Thoracic aorta (tissue), 2 donors: ENCODE measurements around the gene NPAS3. TPM values are rescaled to one million over a fixed set of nuclear protein-coding genes. Genes with fewer than 3 reads are reported as not detected.

ENCODE experiments used
- ATAC-seq: fragments of 150-250 bp; one replicate; pipeline ENCODE4 v1.8.0; 2017; ENCODE audit warnings: low read depth; ENCODE audit not compliant: insufficient number of reproducible peaks, low FRiP score
- DNase-seq: peaks from one replicate; pipeline ENCODE4 v3.0.0-alpha.2; 2020; ENCODE audit warnings: low spot score
- H3K27ac ChIP-seq, 2 donors: fragments of 200-600 bp; sonication (generic); 1 replicate in 1 of 2; 2 replicates in 1 of 2; pipeline ENCODE4 v1.5.1; 2016; ENCODE audit warnings: mild to moderate bottlenecking in 2 of 2, moderate library complexity in 2 of 2
- H3K27me3 ChIP-seq: fragments of 200-600 bp; sonication (generic); replicated peaks from 2 replicates; pipeline ENCODE4 v1.6.0; 2016; ENCODE audit warnings: mild to moderate bottlenecking; ENCODE audit not compliant: insufficient read depth
- H3K36me3 ChIP-seq: fragments of 200-600 bp; sonication (generic); one replicate; pipeline ENCODE4 v1.5.1; 2016
- H3K4me1 ChIP-seq, 2 donors: fragments of 200-600 bp; sonication (generic); 1 replicate in 1 of 2; 2 replicates in 1 of 2; pipeline versions ENCODE4 v1.5.1 to v1.6.0; 2016; ENCODE audit warnings: low read depth in 2 of 2, mild to moderate bottlenecking in 1 of 2; ENCODE audit not compliant: control insufficient read depth in 1 of 2
- H3K4me3 ChIP-seq: fragments of 200-600 bp; sonication (generic); 2 replicates; pipeline ENCODE4 v1.5.1; 2016; ENCODE audit warnings: mild to moderate bottlenecking
- H3K9me3 ChIP-seq: fragments of 200-600 bp; sonication (generic); 2 replicates; pipeline ENCODE4 v1.5.1; 2016
- CTCF ChIP-seq: fragments of 200-600 bp; sonication (generic); IDR thresholded peaks from one replicate; pipeline ENCODE4 v1.5.1; 2019; ENCODE audit warnings: antibody characterized with exemption
- total RNA-seq, 2 donors: library from RNA; depleted of rRNA; stranded (reverse); fragments of >200 nt; gene quantifications; one replicate each; pipeline versions ENCODE4 v1.1.0 to v1.2.3, GENCODE V29; 2016

The NPAS3 gene
- total RNA-seq, 2 donors from 2014 or later: 1.1 TPM; not detected in 1

DNA sequence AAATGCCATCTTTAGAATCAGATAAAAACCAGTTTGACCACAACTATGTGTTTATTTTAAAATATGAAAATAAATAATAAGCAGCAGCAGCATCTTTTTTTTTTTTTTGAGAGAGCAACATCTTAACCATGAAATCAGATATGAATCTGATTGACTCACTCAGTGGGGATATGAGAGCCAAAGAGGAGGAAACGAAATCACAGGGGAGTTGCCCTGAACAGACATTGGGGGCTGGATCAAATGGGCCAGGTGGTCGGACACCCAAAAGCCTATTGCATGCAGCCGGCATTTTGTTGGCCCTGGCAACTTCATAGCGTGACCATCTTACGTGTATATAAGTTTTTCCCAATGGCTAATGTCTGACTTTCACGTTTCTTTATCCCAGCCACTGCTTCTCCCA is 321.1 kb downstream of the NPAS3 start:
- TF ChIP-seq CTCF: no peak
- DNase-seq (no peak), ATAC-seq (no peak)

GRCh38 chr14:33271216-33271615 is 332.5 kb downstream of the NPAS3 start:
- H3K4me3 ChIP-seq: no peak overlapping the region
- no peak for TF ChIP-seq CTCF
- no peak for DNase-seq
- ATAC-seq: no peak
- H3K36me3 ChIP-seq: no peaks in the 10 kb centered on the region
- H3K27me3 ChIP-seq: no peaks in the 10 kb centered on the region
- no peak overlapping the region for H3K27ac ChIP-seq
- no peaks in the 10 kb centered on the region for H3K4me1 ChIP-seq
- H3K9me3 ChIP-seq: no peaks in the 10 kb centered on the region

More for the DNA sequence above, 321.1 kb downstream of the NPAS3 start:
- Histone ChIP-seq H3K36me3 (no peaks in the 10 kb centered on the region), H3K27me3 (no peaks in the 10 kb centered on the region), H3K9me3 (no peaks in the 10 kb centered on the region), H3K4me3 (no peak overlapping the region), H3K27ac (no peak overlapping the region), H3K4me1 (no peaks in the 10 kb centered on the region)

- Histone ChIP-seq H3K27ac (no peak overlapping the region), H3K36me3 (no peaks in the 10 kb centered on the region), H3K27me3 (no peaks in the 10 kb centered on the region), H3K4me3 (no peak overlapping the region), H3K9me3 (no peaks in the 10 kb centered on the region), H3K4me1 (no peaks in the 10 kb centered on the region)
- ATAC-seq (no peak), DNase-seq (no peak)
- no peak for TF ChIP-seq CTCF
Measured at GRCh38 chr14:33271891-33272290, 333.2 kb downstream of the NPAS3 start.

DNA sequence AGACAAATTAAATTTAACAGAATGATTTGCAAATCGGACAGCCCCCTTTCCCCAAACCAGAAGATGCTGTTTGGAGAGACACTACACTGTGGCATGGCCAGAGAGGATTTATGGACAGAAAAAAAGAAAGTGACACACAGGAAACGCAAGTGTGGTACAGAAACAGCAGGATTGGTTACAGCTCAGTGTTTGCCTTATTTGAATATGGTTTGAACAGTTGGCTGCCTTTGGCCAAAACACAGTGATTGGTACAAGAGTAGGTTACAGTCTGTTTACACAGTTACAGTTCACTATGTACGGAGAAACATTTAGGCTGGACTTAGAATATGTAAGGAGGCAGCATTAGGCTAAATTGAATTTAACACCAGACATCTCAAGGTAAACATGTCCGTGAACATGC is 335.3 kb downstream of the NPAS3 start:
- Histone ChIP-seq H3K27ac (no peak overlapping the region), H3K27me3 (no peaks in the 10 kb centered on the region), H3K4me3 (no peak overlapping the region), H3K36me3 (no peaks in the 10 kb centered on the region), H3K9me3 (no peaks in the 10 kb centered on the region), H3K4me1 (no peaks in the 10 kb centered on the region)
- ATAC-seq (no peak), DNase-seq (no peak)
- no peak for TF ChIP-seq CTCF

DNA sequence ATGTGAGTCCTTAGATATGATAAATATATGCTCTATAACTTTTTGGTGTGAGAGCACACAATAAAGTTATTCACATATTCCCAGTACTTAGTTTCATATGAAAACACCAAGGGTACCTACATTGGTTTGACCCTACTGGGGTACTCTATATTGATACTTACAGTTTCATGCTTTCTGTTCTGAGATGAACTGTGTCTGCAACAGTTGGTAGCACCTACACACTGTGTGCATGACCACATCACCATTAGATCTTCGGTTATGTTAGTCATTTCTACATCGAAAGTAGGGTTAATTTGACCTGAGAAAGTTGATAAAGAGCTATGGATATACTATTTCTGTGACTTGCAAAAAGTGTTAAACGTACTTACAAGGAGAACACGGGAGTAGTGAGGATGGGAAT is 337.2 kb downstream of the NPAS3 start:
- DNase-seq (no peak), ATAC-seq (no peak)
- Histone ChIP-seq H3K36me3 (no peaks in the 10 kb centered on the region), H3K27ac (no peak overlapping the region), H3K27me3 (no peaks in the 10 kb centered on the region), H3K9me3 (no peaks in the 10 kb centered on the region), H3K4me1 (no peaks in the 10 kb centered on the region), H3K4me3 (no peak overlapping the region)
- no peak for TF ChIP-seq CTCF
